K562 (cell line): ENCODE data around the gene LRP6. TPM values are rescaled to one million over a fixed set of nuclear protein-coding genes. Genes with fewer than 3 reads are reported as not detected.

Experiments used
- CHD2 ChIP-seq: IDR thresholded peaks from 2 replicates; pipeline ENCODE4 v1.6.1; 2011; ENCODE audit warnings: low read depth, low read length
- KDM2B ChIP-seq: fragments of 250-450 bp; sonication (Bioruptor Pico); IDR thresholded peaks from 2 replicates; pipeline ENCODE4 v1.8.0; 2021; ENCODE audit warnings: mild to moderate bottlenecking, moderate library complexity
- MECOM ChIP-seq: fragments of 250-450 bp; sonication (Bioruptor Pico); IDR thresholded peaks from 2 replicates; pipeline ENCODE4 v1.8.0; 2022; ENCODE audit warnings: inconsistent platforms
- MXI1 ChIP-seq: IDR thresholded peaks from 2 replicates; pipeline ENCODE4 v1.6.1; 2011; ENCODE audit warnings: low read depth, mild to moderate bottlenecking, improper control_type of control experiment, low read length
- NCOA2 ChIP-seq, 2 experiments: fragments of 450-650 bp; IDR thresholded peaks; 2 replicates each; pipeline ENCODE4 v1.6.1; 2018; ENCODE audit warnings: mild to moderate bottlenecking in 2 of 2, moderate library complexity in 1 of 2; ENCODE audit not compliant: partially characterized antibody in 2 of 2
- NR1H2 ChIP-seq: sonication (generic); formaldehyde crosslinking; IDR thresholded peaks from 2 replicates; pipeline ENCODE4 v1.4.0; 2020; ENCODE audit warnings: mild to moderate bottlenecking, missing genetic modification reagents
- NR3C1 ChIP-seq: sonication (generic); formaldehyde crosslinking; IDR thresholded peaks from 2 replicates; pipeline ENCODE4 v1.8.1; 2022; ENCODE audit warnings: missing genetic modification reagents
- SP2 ChIP-seq: IDR thresholded peaks from 2 replicates; pipeline ENCODE4 v1.6.1; 2011; ENCODE audit warnings: mild to moderate bottlenecking, low read depth, low read length, moderate library complexity; ENCODE audit not compliant: poor library complexity, severe bottlenecking; ENCODE audit errors: extremely low read depth
- TAF7 ChIP-seq: fragments of 450-650 bp; IDR thresholded peaks from 2 replicates; pipeline ENCODE4 v1.6.1; 2016; ENCODE audit warnings: missing genetic modification characterization, missing compliant biosample characterization
- ZNF134 ChIP-seq: fragments of 250-450 bp; sonication (Bioruptor Pico); conservative IDR thresholded peaks from 2 replicates; pipeline ENCODE4 v1.4.0; 2020
- ZNF785 ChIP-seq: fragments of 250-450 bp; sonication (Bioruptor Pico); IDR thresholded peaks from 2 replicates; pipeline ENCODE4 v1.4.0; 2020; ENCODE audit warnings: mild to moderate bottlenecking
- polyA plus RNA-seq, 8 experiments: library from polyadenylated mRNA; depleted of rRNA in 4 of 8; stranded (reverse) in 5 of 8; unstranded in 3 of 8; fragments of >200 nt; fragmentation: Nextera tagmentation in 2 of 8; fragmentation: Illumina TruSeq in 1 of 8; extraction: Ambion mirVana in 2 of 8; extraction: Trizol in 1 of 8; gene quantifications; 2 replicates each; pipeline versions ENCODE4 v1.2.1 to v1.2.3, GENCODE V29; 2011 to 2014; ENCODE audit warnings: inconsistent platforms in 1 of 8, missing spikeins in 1 of 8
- total RNA-seq, 7 experiments: library from RNA; depleted of rRNA in 6 of 7; stranded (reverse); fragments of >200 nt in 6 of 7; fragmentation: Illumina TruSeq in 2 of 7; extraction: Trizol in 2 of 7; gene quantifications; 2 replicates each; pipeline versions ENCODE4 v1.2.1 to v1.2.3, GENCODE V29; 2011 to 2021; ENCODE audit warnings: low replicate concordance in 1 of 7
- TF ChIP-seq, protein P1 (sequence below): fragments of 200-800 bp; sonication (Bioruptor generic); IDR thresholded peaks from 2 replicates; pipeline ENCODE4 v1.6.1; 2016; ENCODE audit warnings: missing genetic modification characterization, missing compliant biosample characterization
- TF ChIP-seq, protein P2 (sequence below), 2 experiments: fragments of 250-450 bp in 1 of 2; fragments of 450-650 bp in 1 of 2; sonication (Bioruptor Pico) in 1 of 2; IDR thresholded peaks; 2 replicates each; pipeline versions ENCODE4 v1.6.1 to v1.8.0; 2016 to 2021; ENCODE audit warnings: mild to moderate bottlenecking in 2 of 2, moderate library complexity in 2 of 2, missing compliant biosample characterization in 1 of 2, missing genetic modification characterization in 1 of 2
- TF ChIP-seq, protein P3 (sequence below): sonication (generic); formaldehyde crosslinking; IDR thresholded peaks from 2 replicates; pipeline ENCODE4 v1.8.0; 2022; ENCODE audit warnings: mild to moderate bottlenecking, missing genetic modification reagents
- TF ChIP-seq, protein P4 (sequence below): fragments of 250-450 bp; sonication (Bioruptor Pico); IDR thresholded peaks from 2 replicates; pipeline ENCODE4 v1.8.0; 2021; ENCODE audit warnings: moderate library complexity, mild to moderate bottlenecking, inconsistent platforms
- TF ChIP-seq, protein P5 (sequence below): fragments of 450-650 bp; IDR thresholded peaks from 2 replicates; pipeline ENCODE4 v1.6.1; 2016

Gene LRP6
- total and polyA plus RNA-seq, 9 of the 15 experiments (the other 6 are each of a cell fraction or from before 2014, with no cell fraction given): 3.0 to 17.0 (median 10.8) TPM

DNA sequence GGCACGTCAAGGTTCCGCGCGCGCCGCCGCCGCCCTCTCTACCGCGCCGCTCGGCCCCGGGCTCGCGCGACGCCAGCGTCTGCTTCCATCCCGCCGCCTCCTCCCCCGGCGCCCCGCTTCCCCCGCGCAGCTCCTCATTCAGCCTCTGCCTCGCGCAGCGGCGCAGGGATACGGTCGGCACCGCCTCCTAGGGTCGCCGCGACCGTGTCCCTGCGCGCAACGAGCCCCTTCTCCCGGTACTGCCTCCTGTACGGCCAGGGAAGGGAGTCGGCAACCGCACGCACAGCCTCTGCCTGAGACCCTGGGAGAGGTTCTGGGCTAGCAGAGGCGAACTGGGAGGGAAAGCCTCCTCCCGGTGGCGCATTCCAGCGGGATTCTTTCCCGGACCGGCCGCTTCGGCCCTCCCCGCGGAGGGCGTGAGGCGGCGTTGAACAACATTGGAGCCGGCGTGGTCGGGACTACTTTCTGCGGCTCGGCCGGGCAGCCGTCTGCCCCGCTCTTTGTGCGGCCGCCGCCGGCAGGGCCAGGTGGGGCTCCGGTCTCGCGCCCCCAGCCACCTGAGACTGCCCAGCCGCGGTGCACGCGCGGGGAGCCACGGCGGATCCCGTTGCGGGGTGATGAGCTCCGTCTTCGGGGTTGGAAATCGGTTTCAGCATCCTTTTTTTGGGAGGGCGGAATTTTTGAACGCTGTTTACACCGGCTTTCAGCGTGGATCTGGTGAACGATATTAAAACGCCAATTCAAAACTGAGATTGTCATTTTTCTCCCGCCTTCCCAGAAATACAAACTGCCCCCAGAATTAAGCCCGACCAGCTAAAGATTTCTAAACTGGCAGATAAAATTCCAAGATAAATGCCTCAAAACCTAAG is at the start of gene LRP6 (continued):
- TF ChIP-seq, protein P1, sequence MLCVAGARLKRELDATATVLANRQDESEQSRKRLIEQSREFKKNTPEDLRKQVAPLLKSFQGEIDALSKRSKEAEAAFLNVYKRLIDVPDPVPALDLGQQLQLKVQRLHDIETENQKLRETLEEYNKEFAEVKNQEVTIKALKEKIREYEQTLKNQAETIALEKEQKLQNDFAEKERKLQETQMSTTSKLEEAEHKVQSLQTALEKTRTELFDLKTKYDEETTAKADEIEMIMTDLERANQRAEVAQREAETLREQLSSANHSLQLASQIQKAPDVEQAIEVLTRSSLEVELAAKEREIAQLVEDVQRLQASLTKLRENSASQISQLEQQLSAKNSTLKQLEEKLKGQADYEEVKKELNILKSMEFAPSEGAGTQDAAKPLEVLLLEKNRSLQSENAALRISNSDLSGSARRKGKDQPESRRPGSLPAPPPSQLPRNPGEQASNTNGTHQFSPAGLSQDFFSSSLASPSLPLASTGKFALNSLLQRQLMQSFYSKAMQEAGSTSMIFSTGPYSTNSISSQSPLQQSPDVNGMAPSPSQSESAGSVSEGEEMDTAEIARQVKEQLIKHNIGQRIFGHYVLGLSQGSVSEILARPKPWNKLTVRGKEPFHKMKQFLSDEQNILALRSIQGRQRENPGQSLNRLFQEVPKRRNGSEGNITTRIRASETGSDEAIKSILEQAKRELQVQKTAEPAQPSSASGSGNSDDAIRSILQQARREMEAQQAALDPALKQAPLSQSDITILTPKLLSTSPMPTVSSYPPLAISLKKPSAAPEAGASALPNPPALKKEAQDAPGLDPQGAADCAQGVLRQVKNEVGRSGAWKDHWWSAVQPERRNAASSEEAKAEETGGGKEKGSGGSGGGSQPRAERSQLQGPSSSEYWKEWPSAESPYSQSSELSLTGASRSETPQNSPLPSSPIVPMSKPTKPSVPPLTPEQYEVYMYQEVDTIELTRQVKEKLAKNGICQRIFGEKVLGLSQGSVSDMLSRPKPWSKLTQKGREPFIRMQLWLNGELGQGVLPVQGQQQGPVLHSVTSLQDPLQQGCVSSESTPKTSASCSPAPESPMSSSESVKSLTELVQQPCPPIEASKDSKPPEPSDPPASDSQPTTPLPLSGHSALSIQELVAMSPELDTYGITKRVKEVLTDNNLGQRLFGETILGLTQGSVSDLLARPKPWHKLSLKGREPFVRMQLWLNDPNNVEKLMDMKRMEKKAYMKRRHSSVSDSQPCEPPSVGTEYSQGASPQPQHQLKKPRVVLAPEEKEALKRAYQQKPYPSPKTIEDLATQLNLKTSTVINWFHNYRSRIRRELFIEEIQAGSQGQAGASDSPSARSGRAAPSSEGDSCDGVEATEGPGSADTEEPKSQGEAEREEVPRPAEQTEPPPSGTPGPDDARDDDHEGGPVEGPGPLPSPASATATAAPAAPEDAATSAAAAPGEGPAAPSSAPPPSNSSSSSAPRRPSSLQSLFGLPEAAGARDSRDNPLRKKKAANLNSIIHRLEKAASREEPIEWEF (CRISPR knock-in tag): no peak
- TF ChIP-seq MXI1 (no peak), NCOA2 (IDR thresholded peaks at IDR 0.05; ENCODE audit: partially characterized antibody in 2 of 2) (no peak), ZNF134 (no peak), MECOM (CRISPR knock-in tag) (no peak), TAF7 (tag) (peak; percentile 98), CHD2 (peak; percentile 90), NR3C1 (CRISPR knock-in tag) (no peak), ZNF785 (CRISPR knock-in tag) (no peak), SP2 (no peak), NR1H2 (CRISPR knock-in tag) (no peak), KDM2B (no peak)
- TF ChIP-seq, protein P2, sequence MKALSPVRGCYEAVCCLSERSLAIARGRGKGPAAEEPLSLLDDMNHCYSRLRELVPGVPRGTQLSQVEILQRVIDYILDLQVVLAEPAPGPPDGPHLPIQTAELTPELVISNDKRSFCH (CRISPR knock-in tag; IDR thresholded peaks at IDR 0.05): no peak
- TF ChIP-seq, protein P2 (tag; IDR thresholded peaks at IDR 0.05): peak; percentile 88
- TF ChIP-seq, protein P3, sequence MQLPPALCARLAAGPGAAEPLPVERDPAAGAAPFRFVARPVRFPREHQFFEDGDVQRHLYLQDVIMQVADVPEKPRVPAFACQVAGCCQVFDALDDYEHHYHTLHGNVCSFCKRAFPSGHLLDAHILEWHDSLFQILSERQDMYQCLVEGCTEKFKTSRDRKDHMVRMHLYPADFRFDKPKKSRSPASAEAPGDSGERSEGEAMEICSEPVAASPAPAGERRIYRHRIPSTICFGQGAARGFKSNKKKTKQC (CRISPR knock-in tag): peak; percentile 71; the same call in 1 of the 2 replicates
- TF ChIP-seq, protein P4, sequence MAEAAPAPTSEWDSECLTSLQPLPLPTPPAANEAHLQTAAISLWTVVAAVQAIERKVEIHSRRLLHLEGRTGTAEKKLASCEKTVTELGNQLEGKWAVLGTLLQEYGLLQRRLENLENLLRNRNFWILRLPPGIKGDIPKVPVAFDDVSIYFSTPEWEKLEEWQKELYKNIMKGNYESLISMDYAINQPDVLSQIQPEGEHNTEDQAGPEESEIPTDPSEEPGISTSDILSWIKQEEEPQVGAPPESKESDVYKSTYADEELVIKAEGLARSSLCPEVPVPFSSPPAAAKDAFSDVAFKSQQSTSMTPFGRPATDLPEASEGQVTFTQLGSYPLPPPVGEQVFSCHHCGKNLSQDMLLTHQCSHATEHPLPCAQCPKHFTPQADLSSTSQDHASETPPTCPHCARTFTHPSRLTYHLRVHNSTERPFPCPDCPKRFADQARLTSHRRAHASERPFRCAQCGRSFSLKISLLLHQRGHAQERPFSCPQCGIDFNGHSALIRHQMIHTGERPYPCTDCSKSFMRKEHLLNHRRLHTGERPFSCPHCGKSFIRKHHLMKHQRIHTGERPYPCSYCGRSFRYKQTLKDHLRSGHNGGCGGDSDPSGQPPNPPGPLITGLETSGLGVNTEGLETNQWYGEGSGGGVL (CRISPR knock-in tag): no peak
- TF ChIP-seq, protein P5, sequence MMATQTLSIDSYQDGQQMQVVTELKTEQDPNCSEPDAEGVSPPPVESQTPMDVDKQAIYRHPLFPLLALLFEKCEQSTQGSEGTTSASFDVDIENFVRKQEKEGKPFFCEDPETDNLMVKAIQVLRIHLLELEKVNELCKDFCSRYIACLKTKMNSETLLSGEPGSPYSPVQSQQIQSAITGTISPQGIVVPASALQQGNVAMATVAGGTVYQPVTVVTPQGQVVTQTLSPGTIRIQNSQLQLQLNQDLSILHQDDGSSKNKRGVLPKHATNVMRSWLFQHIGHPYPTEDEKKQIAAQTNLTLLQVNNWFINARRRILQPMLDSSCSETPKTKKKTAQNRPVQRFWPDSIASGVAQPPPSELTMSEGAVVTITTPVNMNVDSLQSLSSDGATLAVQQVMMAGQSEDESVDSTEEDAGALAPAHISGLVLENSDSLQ: no peak
